D721Med (cell line): ENCODE measurements around the gene MAP7.
A peak's percentile ranks its signal among the peaks of the same experiment; 100 is the strongest.

Experiments used
- DNase-seq: peaks from one replicate; pipeline ENCODE4 v3.0.0; 2011; ENCODE audit warnings: low spot score; ENCODE audit not compliant: insufficient read length
- FAIRE-seq: peaks from 2 replicates; lab custom pipeline; 2011; peaks lifted over from hg19 to GRCh38; lab: Jason Lieb, UNC
- TF ChIP-seq, protein P1 (sequence below): IDR thresholded peaks from 2 replicates; pipeline ENCODE4 v1.5.1; 2012; ENCODE audit warnings: mild to moderate bottlenecking, control low read depth; ENCODE audit not compliant: insufficient read depth; ENCODE audit errors: missing control alignments

MAP7 gene

DNA sequence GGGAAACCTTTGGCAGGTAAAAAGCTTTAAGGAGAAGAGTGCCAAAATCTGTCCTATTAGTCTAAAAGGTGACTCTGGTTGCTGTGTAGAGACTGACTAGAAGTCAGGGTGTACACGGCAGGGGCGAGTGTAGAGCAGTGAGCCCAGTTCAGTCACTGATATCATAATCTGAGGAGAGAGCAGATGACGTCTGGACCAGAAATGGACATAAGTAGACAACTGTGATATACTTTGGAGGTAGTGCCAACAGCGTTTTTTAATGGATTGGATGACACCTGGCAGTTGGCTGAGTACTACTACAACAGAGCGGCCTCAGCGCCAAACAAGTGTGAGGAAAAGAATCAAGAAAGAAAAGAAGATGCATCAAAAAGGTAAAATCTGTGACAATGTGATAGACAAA, 76.0 kb downstream of the MAP7 start:
- no peak for FAIRE-seq
- TF ChIP-seq, protein P1, sequence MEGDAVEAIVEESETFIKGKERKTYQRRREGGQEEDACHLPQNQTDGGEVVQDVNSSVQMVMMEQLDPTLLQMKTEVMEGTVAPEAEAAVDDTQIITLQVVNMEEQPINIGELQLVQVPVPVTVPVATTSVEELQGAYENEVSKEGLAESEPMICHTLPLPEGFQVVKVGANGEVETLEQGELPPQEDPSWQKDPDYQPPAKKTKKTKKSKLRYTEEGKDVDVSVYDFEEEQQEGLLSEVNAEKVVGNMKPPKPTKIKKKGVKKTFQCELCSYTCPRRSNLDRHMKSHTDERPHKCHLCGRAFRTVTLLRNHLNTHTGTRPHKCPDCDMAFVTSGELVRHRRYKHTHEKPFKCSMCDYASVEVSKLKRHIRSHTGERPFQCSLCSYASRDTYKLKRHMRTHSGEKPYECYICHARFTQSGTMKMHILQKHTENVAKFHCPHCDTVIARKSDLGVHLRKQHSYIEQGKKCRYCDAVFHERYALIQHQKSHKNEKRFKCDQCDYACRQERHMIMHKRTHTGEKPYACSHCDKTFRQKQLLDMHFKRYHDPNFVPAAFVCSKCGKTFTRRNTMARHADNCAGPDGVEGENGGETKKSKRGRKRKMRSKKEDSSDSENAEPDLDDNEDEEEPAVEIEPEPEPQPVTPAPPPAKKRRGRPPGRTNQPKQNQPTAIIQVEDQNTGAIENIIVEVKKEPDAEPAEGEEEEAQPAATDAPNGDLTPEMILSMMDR, result no peak
- DNase-seq, result no peak

DNA sequence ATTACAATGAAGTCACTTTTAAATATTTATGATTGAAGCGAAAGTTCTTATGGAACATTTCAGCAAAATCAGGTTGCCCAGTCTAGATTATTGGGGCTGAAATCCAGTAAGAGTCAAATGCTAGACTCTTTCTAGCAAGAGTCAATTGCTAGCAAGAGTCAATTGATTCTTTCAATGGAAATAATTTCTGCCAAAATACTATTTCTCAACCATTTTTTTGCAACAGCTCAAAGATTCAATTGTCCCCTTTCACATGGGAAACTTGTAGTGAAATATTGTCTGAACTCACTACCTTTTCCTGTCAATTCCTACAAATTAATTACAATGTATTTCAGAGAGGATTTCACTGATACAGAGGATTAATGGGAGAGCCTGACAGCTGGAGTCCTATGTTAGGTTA, 78.3 kb downstream of the MAP7 start:
- TF ChIP-seq, protein P1, result no peak
- DNase-seq (no peak), FAIRE-seq (peak; percentile 35)

DNA sequence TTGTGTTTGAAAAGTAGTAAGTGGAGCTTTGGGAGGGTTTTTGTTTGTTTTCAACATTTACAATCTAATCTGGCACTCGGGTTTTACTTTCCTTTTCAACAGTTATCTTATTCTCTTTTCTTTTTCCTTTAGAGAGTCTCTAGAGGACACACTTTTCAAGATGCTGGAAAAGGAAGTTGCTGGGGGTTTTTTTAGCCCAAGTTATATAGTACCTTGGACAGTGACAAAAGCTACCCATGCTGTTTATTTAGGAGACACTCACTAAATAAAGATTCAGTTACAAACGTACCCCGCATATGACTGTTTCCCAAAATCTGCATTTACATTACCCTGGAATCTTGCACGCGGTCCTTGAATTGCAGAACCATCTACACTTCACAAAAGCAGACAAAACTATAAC, 78.8 kb downstream of the MAP7 start:
- no peak for FAIRE-seq

DNA sequence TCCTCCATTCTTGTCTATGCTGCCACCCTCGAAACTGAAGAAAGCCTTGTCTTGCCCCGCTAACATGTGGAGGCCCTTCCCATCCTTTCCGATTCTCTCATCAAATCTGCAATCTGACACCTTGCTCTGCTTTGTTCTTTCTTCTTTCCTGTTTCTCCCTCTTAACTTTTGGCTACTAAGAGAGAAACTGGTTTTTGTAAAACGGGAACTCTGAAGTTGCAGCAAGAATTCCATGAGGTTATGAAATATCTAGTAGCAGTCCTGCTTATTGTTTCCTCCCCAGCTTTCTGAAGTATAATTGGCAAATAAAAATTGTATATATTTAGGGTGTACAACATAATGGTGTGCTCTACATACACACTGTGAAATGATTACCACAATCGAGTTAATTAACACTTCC, 80.2 kb downstream of the MAP7 start:
- TF ChIP-seq, protein P1, result no peak
- no peak for DNase-seq
- no peak for FAIRE-seq

More for the DNA sequence above, 78.8 kb downstream of the MAP7 start:
- TF ChIP-seq, protein P1, result no peak
- DNase-seq, result no peak

DNA sequence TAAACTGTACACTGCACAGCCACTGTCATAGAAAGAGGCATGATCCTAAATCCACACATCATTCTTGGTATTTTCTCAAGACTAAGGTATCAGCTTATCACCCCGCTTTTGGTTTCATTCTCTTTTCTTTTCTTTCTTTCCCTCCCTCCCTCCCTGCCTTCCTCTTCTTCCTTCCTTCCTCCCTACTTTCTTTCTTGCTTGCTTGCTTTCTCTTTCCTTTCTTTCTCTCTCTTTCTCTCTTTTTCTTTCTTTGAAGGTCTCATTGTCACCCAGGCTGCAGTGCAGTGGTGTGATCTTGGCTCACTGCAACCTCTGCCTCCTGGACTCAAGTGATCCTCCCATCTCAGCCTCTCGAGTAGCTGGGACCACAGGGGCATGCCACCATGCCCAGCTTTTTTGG, 81.1 kb downstream of the MAP7 start:
- FAIRE-seq, result no peak
- TF ChIP-seq, protein P1, result no peak

DNA sequence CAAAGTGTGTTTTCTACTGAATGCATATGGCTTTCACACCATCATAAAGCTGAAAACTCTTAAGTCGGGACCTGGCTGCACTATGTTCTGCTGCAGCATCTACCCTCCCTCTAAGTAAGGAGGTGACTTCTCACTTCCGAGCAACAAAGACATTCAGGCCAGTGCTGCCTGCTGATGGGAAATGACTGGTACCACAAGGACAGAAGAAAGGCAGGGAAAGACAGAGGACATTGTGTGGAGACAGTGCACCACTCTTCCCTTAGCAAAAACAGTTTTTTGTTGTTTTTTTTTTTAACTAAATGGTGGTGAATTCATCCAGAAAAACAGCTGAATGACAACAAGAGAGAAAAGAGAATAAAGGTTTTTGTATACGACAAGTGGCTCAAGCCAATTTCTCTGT, 81.5 kb downstream of the MAP7 start:
- DNase-seq (no peak), FAIRE-seq (peak; percentile 77)
- TF ChIP-seq, protein P1, result no peak

More for the DNA sequence above, 81.1 kb downstream of the MAP7 start:
- no peak for DNase-seq

DNA sequence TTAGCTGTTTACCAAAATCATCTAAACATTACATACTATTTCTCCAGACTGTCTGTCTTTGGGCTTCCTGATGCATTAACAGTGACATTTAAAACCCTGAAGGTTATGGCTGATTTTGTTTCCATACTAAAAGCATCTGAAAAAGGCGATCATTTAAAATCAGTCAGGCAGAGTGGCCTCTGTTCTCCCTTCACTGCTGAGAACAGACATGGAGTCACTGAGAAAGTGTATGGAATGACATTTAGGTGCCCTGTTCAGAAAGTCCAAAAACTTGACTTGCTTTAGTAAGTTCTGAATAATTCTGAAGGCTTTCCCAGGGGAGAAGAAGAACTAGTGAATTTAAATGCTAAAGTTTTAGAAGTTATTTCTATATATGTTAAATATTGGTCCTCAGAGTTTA, 83.0 kb downstream of the MAP7 start:
- FAIRE-seq (no peak), DNase-seq (no peak)
- TF ChIP-seq, protein P1, result no peak
